Large intestine (tissue), 3 donors: Measurements from ENCODE around the gene ASB2. TPM values are rescaled to one million over a fixed set of nuclear protein-coding genes. Genes with fewer than 3 reads are reported as not detected.

Experiments used
- DNase-seq, 2 donors: peaks; one replicate each; pipeline versions ENCODE4 v3.0.0 to v3.0.0-alpha.2; 2013
- H3K27ac ChIP-seq: one replicate; pipeline ENCODE4 v1.5.1; 2013; ENCODE audit warnings: low read length
- H3K27me3 ChIP-seq: 2 replicates; pipeline ENCODE4 v1.6.1; 2013; ENCODE audit warnings: low read length; ENCODE audit not compliant: control insufficient read depth, insufficient read depth
- H3K36me3 ChIP-seq: 2 replicates; pipeline ENCODE4 v1.6.1; 2013; ENCODE audit warnings: low read length; ENCODE audit not compliant: control insufficient read depth, insufficient read depth
- H3K4me1 ChIP-seq: one replicate; pipeline ENCODE4 v1.6.1; 2013; ENCODE audit warnings: low read length; ENCODE audit not compliant: control insufficient read depth, insufficient read depth
- H3K4me3 ChIP-seq: one replicate; pipeline ENCODE4 v1.5.1; 2013; ENCODE audit warnings: low read length
- H3K9me3 ChIP-seq: one replicate; pipeline ENCODE4 v1.6.1; 2013; ENCODE audit warnings: mild to moderate bottlenecking, low read depth, low read length, moderate library complexity; ENCODE audit not compliant: control insufficient read depth
- WGBS: methylation state at CpG from one replicate; pipeline ENCODE4 v1.1.5; 2013; ENCODE audit warnings: low lambda C conversion rate; ENCODE audit not compliant: insufficient coverage; 5-methylcytosine and 5-hydroxymethylcytosine counted together
- polyA plus RNA-seq: library from polyadenylated mRNA; unstranded; fragments of 120-200 nt; gene quantifications from one replicate; pipeline ENCODE4 v1.2.1, GENCODE V29; 2013

The ASB2 gene
- polyA plus RNA-seq, 1 donor = 12.1 TPM

- H3K27ac ChIP-seq = no peak overlapping the region
- DNase-seq = no peak
- no peaks in the 10 kb centered on the region for H3K36me3 ChIP-seq
- H3K9me3 ChIP-seq = peaks cover 4% of the 10 kb centered on the region
- WGBS = no CpG with 5 or more reads among the region's 13 CpGs
- H3K4me3 ChIP-seq = no peak overlapping the region
- peaks cover 31% of the 10 kb centered on the region for H3K4me1 ChIP-seq
- no peaks in the 10 kb centered on the region for H3K27me3 ChIP-seq
These were observed 26.8 kb downstream of the ASB2 start for GRCh38 chr14:93949511-93950075.

- no peak for DNase-seq
- Histone ChIP-seq H3K27ac (no peak overlapping the region), H3K4me1 (peaks cover 27% of the 10 kb centered on the region)
These were observed 29.1 kb downstream of the ASB2 start for GRCh38 chr14:93947282-93947681.

GRCh38 chr14:93946541-93947090, 29.8 kb downstream of the ASB2 start:
- Histone ChIP-seq H3K27me3 (no peaks in the 10 kb centered on the region), H3K27ac (peak overlapping the region; percentile 68), H3K9me3 (peaks cover 4% of the 10 kb centered on the region), H3K4me3 (no peak overlapping the region), H3K36me3 (no peaks in the 10 kb centered on the region), H3K4me1 (peaks cover 28% of the 10 kb centered on the region)
- peak; percentile 74 to 83 for DNase-seq
- no CpG with 5 or more reads among the region's 7 CpGs for WGBS

More at GRCh38 chr14:93947282-93947681, 29.1 kb downstream of the ASB2 start:
- Histone ChIP-seq H3K36me3 (no peaks in the 10 kb centered on the region), H3K27me3 (no peaks in the 10 kb centered on the region), H3K9me3 (peaks cover 4% of the 10 kb centered on the region), H3K4me3 (no peak overlapping the region)
- no CpG with 5 or more reads among the region's 19 CpGs for WGBS

GRCh38 chr14:93946104-93946503, 30.3 kb downstream of the ASB2 start:
- no peaks in the 10 kb centered on the region for H3K27me3 ChIP-seq
- H3K36me3 ChIP-seq = no peaks in the 10 kb centered on the region
- WGBS = no CpG with 5 or more reads among the region's 6 CpGs
- no peak for DNase-seq
- no peak overlapping the region for H3K4me3 ChIP-seq
- peaks cover 4% of the 10 kb centered on the region for H3K9me3 ChIP-seq
- peaks cover 28% of the 10 kb centered on the region for H3K4me1 ChIP-seq
- H3K27ac ChIP-seq = peak overlapping the region; percentile 68

- Histone ChIP-seq H3K4me3 (no peak overlapping the region), H3K27me3 (peaks cover 1% of the 10 kb centered on the region), H3K4me1 (peaks cover 30% of the 10 kb centered on the region), H3K27ac (no peak overlapping the region), H3K9me3 (peaks cover 4% of the 10 kb centered on the region), H3K36me3 (no peaks in the 10 kb centered on the region)
- no CpG with 5 or more reads among the region's 5 CpGs for WGBS
- no peak for DNase-seq
These were observed 31.3 kb downstream of the ASB2 start for GRCh38 chr14:93945070-93945399.

- Histone ChIP-seq H3K27me3 (peaks cover 5% of the 10 kb centered on the region), H3K4me1 (peaks cover 33% of the 10 kb centered on the region), H3K27ac (no peak overlapping the region), H3K4me3 (no peak overlapping the region), H3K36me3 (no peaks in the 10 kb centered on the region), H3K9me3 (peaks cover 4% of the 10 kb centered on the region)
- no CpG with 5 or more reads among the region's 16 CpGs for WGBS
- no peak for DNase-seq
These were observed 31.9 kb downstream of the ASB2 start for GRCh38 chr14:93944348-93945069.

- Histone ChIP-seq H3K4me1 (peaks cover 33% of the 10 kb centered on the region), H3K36me3 (no peaks in the 10 kb centered on the region), H3K9me3 (peaks cover 4% of the 10 kb centered on the region), H3K27me3 (peaks cover 11% of the 10 kb centered on the region), H3K4me3 (no peak overlapping the region), H3K27ac (no peak overlapping the region)
- WGBS = no CpG with 5 or more reads among the region's 9 CpGs
- peak in 1 of 2 donors; percentile 31 for DNase-seq
These were observed 32.4 kb downstream of the ASB2 start for GRCh38 chr14:93943930-93944329.

- peaks cover 33% of the 10 kb centered on the region for H3K4me1 ChIP-seq
- DNase-seq = no peak
These were observed 33.3 kb downstream of the ASB2 start for GRCh38 chr14:93943052-93943451.

GRCh38 chr14:93941293-93941910, 35.0 kb downstream of the ASB2 start:
- Histone ChIP-seq H3K27ac (no peak overlapping the region), H3K4me3 (no peak overlapping the region), H3K36me3 (no peaks in the 10 kb centered on the region), H3K27me3 (peaks cover 33% of the 10 kb centered on the region), H3K9me3 (no peaks in the 10 kb centered on the region), H3K4me1 (peaks cover 24% of the 10 kb centered on the region)
- no CpG with 5 or more reads among the region's 16 CpGs for WGBS
- DNase-seq = no peak

More at GRCh38 chr14:93943052-93943451, 33.3 kb downstream of the ASB2 start:
- Histone ChIP-seq H3K36me3 (no peaks in the 10 kb centered on the region), H3K9me3 (peaks cover 4% of the 10 kb centered on the region), H3K27me3 (peaks cover 19% of the 10 kb centered on the region), H3K4me3 (no peak overlapping the region), H3K27ac (no peak overlapping the region)
- no CpG with 5 or more reads among the region's 10 CpGs for WGBS

- WGBS = no CpG with 5 or more reads among the region's 6 CpGs
- H3K36me3 ChIP-seq = no peaks in the 10 kb centered on the region
- no peak for DNase-seq
- no peak overlapping the region for H3K4me3 ChIP-seq
- peaks cover 37% of the 10 kb centered on the region for H3K27me3 ChIP-seq
- no peak overlapping the region for H3K27ac ChIP-seq
- no peaks in the 10 kb centered on the region for H3K9me3 ChIP-seq
- H3K4me1 ChIP-seq = peaks cover 14% of the 10 kb centered on the region
These were observed 35.9 kb downstream of the ASB2 start for GRCh38 chr14:93940437-93940836.
